GM23338 (cell line): ENCODE data around the gene ZCCHC24.

Experiments
- CREB1 ChIP-seq: fragments of 250-450 bp; sonication (Bioruptor Pico); IDR thresholded peaks from 2 replicates; pipeline ENCODE4 v1.5.0; 2020; ENCODE audit warnings: low read depth, mild to moderate bottlenecking, moderate library complexity
- EZH2 ChIP-seq: fragments of 200-600 bp; sonication (generic); IDR thresholded peaks from one replicate; pipeline ENCODE4 v1.8.0; 2017; ENCODE audit warnings: antibody characterized with exemption, mild to moderate bottlenecking, low read depth; ENCODE audit not compliant: unreplicated experiment
- EZH2phosphoT487 ChIP-seq: fragments of 200-600 bp; sonication (generic); IDR thresholded peaks from one replicate; pipeline ENCODE4 v1.8.1; 2018; ENCODE audit warnings: antibody characterized with exemption; ENCODE audit not compliant: unreplicated experiment
- JUNB ChIP-seq: IDR thresholded peaks from one replicate; pipeline ENCODE4 v1.6.1; 2016; ENCODE audit warnings: antibody characterized with exemption; ENCODE audit not compliant: unreplicated experiment
- POLR2AphosphoS5 ChIP-seq: IDR thresholded peaks from 2 replicates; pipeline ENCODE4 v1.6.1; 2016; ENCODE audit warnings: antibody characterized with exemption, low read depth
- STAT1 ChIP-seq: IDR thresholded peaks from one replicate; pipeline ENCODE4 v1.6.1; 2016; ENCODE audit warnings: antibody characterized with exemption; ENCODE audit not compliant: unreplicated experiment
- ZNF114 ChIP-seq: fragments of 250-450 bp; sonication (Bioruptor Pico); IDR thresholded peaks from 2 replicates; pipeline ENCODE4 v1.5.0; 2020; ENCODE audit warnings: mild to moderate bottlenecking, moderate library complexity
- ZNF331 ChIP-seq: fragments of 250-450 bp; sonication (Bioruptor Pico); IDR thresholded peaks from 2 replicates; pipeline ENCODE4 v1.5.0; 2020; ENCODE audit warnings: low read depth, mild to moderate bottlenecking, moderate library complexity
- TF ChIP-seq, protein P1 (sequence below), 2 experiments: fragments of 200-600 bp in 1 of 2; sonication (generic) in 1 of 2; conservative IDR thresholded peaks; 2 replicates each; pipeline versions ENCODE4 v1.5.1 to v1.6.1; 2016 to 2017; ENCODE audit warnings: antibody characterized with exemption in 2 of 2, low read depth in 2 of 2, mild to moderate bottlenecking in 2 of 2, moderate library complexity in 1 of 2
- TF ChIP-seq, protein P2 (sequence below): IDR thresholded peaks from one replicate; pipeline ENCODE4 v1.6.1; 2018; ENCODE audit warnings: antibody characterized with exemption; ENCODE audit not compliant: unreplicated experiment
- TF ChIP-seq, protein P3 (sequence below): IDR thresholded peaks from 2 replicates; pipeline ENCODE4 v1.6.1; 2016; ENCODE audit warnings: antibody characterized with exemption

DNA sequence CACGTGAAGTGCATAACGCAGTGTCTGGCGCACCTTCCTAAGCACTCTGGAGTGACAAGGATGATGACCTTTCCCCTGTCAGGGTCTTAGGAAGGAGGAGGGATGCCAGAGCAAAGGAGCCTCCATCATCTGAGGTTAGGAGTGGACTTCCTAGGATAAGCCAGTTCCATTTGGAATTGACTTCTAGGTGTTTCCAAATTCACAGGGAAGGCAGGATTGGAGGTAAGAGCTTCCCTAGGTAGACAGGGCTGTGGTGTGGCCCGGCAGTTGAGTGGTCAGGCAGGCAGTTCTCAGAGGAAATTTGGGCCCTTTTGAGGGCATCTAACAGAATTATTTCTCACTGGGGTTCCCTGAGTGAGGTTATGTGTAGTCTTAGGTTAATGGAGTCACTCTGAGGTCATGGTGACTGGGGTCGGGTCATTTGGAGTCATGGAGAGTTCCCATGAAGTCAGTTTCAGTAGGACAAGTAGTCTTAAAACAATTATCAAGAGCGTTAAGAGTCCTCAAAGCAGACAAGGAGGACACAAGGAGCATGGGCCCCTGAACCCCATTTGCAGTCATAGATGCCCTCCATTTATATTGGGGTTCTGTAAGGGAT, 89.9 kb downstream of the ZCCHC24 start:
- TF ChIP-seq, protein P1, sequence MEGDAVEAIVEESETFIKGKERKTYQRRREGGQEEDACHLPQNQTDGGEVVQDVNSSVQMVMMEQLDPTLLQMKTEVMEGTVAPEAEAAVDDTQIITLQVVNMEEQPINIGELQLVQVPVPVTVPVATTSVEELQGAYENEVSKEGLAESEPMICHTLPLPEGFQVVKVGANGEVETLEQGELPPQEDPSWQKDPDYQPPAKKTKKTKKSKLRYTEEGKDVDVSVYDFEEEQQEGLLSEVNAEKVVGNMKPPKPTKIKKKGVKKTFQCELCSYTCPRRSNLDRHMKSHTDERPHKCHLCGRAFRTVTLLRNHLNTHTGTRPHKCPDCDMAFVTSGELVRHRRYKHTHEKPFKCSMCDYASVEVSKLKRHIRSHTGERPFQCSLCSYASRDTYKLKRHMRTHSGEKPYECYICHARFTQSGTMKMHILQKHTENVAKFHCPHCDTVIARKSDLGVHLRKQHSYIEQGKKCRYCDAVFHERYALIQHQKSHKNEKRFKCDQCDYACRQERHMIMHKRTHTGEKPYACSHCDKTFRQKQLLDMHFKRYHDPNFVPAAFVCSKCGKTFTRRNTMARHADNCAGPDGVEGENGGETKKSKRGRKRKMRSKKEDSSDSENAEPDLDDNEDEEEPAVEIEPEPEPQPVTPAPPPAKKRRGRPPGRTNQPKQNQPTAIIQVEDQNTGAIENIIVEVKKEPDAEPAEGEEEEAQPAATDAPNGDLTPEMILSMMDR (conservative IDR thresholded peaks at IDR 0.05; ENCODE audit: low read depth in 2 of 2) = no peak
- TF ChIP-seq, protein P2, sequence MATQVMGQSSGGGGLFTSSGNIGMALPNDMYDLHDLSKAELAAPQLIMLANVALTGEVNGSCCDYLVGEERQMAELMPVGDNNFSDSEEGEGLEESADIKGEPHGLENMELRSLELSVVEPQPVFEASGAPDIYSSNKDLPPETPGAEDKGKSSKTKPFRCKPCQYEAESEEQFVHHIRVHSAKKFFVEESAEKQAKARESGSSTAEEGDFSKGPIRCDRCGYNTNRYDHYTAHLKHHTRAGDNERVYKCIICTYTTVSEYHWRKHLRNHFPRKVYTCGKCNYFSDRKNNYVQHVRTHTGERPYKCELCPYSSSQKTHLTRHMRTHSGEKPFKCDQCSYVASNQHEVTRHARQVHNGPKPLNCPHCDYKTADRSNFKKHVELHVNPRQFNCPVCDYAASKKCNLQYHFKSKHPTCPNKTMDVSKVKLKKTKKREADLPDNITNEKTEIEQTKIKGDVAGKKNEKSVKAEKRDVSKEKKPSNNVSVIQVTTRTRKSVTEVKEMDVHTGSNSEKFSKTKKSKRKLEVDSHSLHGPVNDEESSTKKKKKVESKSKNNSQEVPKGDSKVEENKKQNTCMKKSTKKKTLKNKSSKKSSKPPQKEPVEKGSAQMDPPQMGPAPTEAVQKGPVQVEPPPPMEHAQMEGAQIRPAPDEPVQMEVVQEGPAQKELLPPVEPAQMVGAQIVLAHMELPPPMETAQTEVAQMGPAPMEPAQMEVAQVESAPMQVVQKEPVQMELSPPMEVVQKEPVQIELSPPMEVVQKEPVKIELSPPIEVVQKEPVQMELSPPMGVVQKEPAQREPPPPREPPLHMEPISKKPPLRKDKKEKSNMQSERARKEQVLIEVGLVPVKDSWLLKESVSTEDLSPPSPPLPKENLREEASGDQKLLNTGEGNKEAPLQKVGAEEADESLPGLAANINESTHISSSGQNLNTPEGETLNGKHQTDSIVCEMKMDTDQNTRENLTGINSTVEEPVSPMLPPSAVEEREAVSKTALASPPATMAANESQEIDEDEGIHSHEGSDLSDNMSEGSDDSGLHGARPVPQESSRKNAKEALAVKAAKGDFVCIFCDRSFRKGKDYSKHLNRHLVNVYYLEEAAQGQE = no peak
- no peak for TF ChIP-seq ZNF114 (CRISPR knock-in tag)
- TF ChIP-seq CREB1 (CRISPR knock-in tag) = no peak
- TF ChIP-seq POLR2AphosphoS5 = no peak
- no peak for TF ChIP-seq EZH2
- no peak for TF ChIP-seq STAT1
- TF ChIP-seq JUNB = no peak
- TF ChIP-seq, protein P3, sequence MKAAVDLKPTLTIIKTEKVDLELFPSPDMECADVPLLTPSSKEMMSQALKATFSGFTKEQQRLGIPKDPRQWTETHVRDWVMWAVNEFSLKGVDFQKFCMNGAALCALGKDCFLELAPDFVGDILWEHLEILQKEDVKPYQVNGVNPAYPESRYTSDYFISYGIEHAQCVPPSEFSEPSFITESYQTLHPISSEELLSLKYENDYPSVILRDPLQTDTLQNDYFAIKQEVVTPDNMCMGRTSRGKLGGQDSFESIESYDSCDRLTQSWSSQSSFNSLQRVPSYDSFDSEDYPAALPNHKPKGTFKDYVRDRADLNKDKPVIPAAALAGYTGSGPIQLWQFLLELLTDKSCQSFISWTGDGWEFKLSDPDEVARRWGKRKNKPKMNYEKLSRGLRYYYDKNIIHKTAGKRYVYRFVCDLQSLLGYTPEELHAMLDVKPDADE = no peak
- TF ChIP-seq EZH2phosphoT487 = no peak
- no peak for TF ChIP-seq ZNF331 (CRISPR knock-in tag)
